Measurements from ENCODE around the gene FUT9. TPM values are rescaled to one million over a fixed set of nuclear protein-coding genes. Genes with fewer than 3 reads are reported as not detected.

FUT9 gene
- total and polyA plus RNA-seq, 10 of the 15 experiments (the other 5 are each of a cell fraction or from before 2014, with no cell fraction given), result not detected

GRCh38 chr6:96223695-96224094 is 207.9 kb downstream of the FUT9 start (continued):
- TF ChIP-seq PBX3 (IDR thresholded peaks at IDR 0.05; ENCODE audit: insufficient replicate concordance, low read depth, low read length) (no peak), ZNF687 (IDR thresholded peaks at IDR 0.05) (no peak), NFYA (IDR thresholded peaks at IDR 0.05; ENCODE audit: borderline replicate concordance, low read depth, low read length) (no peak), ZNF217 (IDR thresholded peaks at IDR 0.05) (no peak), MAX (IDR thresholded peaks at IDR 0.05; ENCODE audit: low read depth, low read length) (no peak)

GRCh38 chr6:96227135-96227534 is 211.4 kb downstream of the FUT9 start:
- Histone ChIP-seq H3K27ac (ENCODE audit: control insufficient read depth, insufficient read depth) (no peak overlapping the region), H4K20me1 (ENCODE audit: control insufficient read depth, insufficient read depth) (no peaks in the 10 kb centered on the region), H3K27me3 (replicated peaks in 1 of 2; ENCODE audit: control insufficient read depth in 2 of 2, insufficient read depth in 2 of 2, low read length in 1 of 2) (no peaks in the 10 kb centered on the region), H3K4me1 (ENCODE audit: control insufficient read depth, insufficient read depth, low read length) (no peaks in the 10 kb centered on the region), H3K4me2 (ENCODE audit: control insufficient read depth, insufficient read depth) (no peak overlapping the region), H3K79me2 (ENCODE audit: control insufficient read depth, insufficient read depth, low read length) (no peaks in the 10 kb centered on the region), H3K9ac (ENCODE audit: control insufficient read depth, insufficient read depth, low read length) (no peak overlapping the region), H3K36me3 (ENCODE audit: control insufficient read depth in 2 of 2, insufficient read depth in 2 of 2, low read length in 1 of 2) (no peaks in the 10 kb centered on the region), H3K4me3 (no peak overlapping the region), H3K9me3 (replicated peaks; ENCODE audit: control insufficient read depth, insufficient read depth, low read length) (no peaks in the 10 kb centered on the region), H2AFZ (ENCODE audit: control insufficient read depth, low read depth, low read length) (no peak overlapping the region)
- ATAC-seq (no peak), FAIRE-seq (no peak), DNase-seq (ENCODE audit: low read depth, low spot score) (no peak)
- WGBS (ENCODE audit: insufficient coverage, insufficient replicate concordance, low lambda C conversion rate, missing lambda C conversion rate), result 50% methylated on average over 2 of the region's 2 CpGs
- no TSS peak for BruUV-seq (replicated peaks)
- RAD21 ChIA-PET (ENCODE audit: unreplicated experiment), result interaction anchor here (0.7 kb wide), 1 partner anchor 86 kb away, joined by 3 read pairs; no protein-coding TSS in a partner anchor
- SMC1A ChIA-PET (ENCODE audit: uncharacterized antibody, unreplicated experiment), result interaction anchor here (1.0 kb wide), 1 partner anchor 14 kb away, joined by 4 read pairs; no protein-coding TSS in a partner anchor
- CTCF ChIA-PET, result no interaction called here
- intact Hi-C loops (cut with micrococcal nuclease; ENCODE audit: unreplicated experiment), result no loop called here
- POLR2A ChIA-PET, result no interaction called here
- in situ Hi-C loops (cut with MboI), result no loop called here
- TF ChIP-seq TARDBP (IDR thresholded peaks at IDR 0.05; ENCODE audit: borderline replicate concordance), result no peak
- no peak for TF ChIP-seq SP1 (IDR thresholded peaks at IDR 0.05; ENCODE audit: low read depth, low read length)
- TF ChIP-seq RAD51 (IDR thresholded peaks at IDR 0.05), result no peak
- no peak for TF ChIP-seq BHLHE40 (IDR thresholded peaks at IDR 0.05; ENCODE audit: borderline replicate concordance in 1 of 2, low read depth in 2 of 2, low read length in 1 of 2)
- no peak for TF ChIP-seq NKRF (conservative IDR thresholded peaks at IDR 0.05)
- TF ChIP-seq SMARCA5 (IDR thresholded peaks at IDR 0.05), result no peak
- no peak for TF ChIP-seq HCFC1 (IDR thresholded peaks at IDR 0.05; ENCODE audit: low read length)
- TF ChIP-seq GATAD2B (conservative IDR thresholded peaks at IDR 0.05; ENCODE audit: low read depth), result no peak
- TF ChIP-seq ZNF24 (IDR thresholded peaks at IDR 0.05), result no peak
- TF ChIP-seq SREBF1 (IDR thresholded peaks at IDR 0.05; ENCODE audit: low read length), result no peak

Data from GM12878 (cell line).